GM12865 (cell line): Measurements from ENCODE around the gene AGTPBP1.

Experiments used
- DNase-seq: peaks from one replicate; pipeline ENCODE4 v3.0.0; 2010; ENCODE audit warnings: low read depth
- H3K4me3 ChIP-seq: 2 replicates; pipeline ENCODE4 v1.5.1; 2011; ENCODE audit warnings: mild to moderate bottlenecking, low read depth, low read length, control low read depth
- TF ChIP-seq, protein P1 (sequence below): IDR thresholded peaks from 2 replicates; pipeline ENCODE4 v1.5.1; 2011; ENCODE audit warnings: low read length, control low read depth, low read depth, inconsistent platforms; ENCODE audit not compliant: insufficient read depth; ENCODE audit errors: missing control alignments

The AGTPBP1 gene

DNA sequence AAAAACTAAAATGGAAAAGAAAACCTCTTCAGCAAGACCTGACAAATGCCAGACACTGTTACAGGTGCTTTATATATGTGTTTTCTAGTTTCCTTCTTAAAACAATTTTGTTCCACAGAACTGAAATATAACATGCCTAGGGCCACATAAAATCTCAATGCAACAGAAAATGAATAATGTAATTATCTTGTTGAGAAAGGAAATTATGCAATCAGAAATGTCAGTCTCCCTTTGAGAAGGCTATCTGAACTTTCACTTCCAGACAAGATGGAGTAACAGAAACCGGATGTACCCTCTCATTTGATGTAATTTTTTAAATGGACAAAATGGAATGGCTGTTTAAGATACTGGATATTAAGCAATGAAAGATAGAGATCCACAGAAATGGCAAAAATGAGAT is 79.2 kb downstream of the AGTPBP1 start:
- H3K4me3 ChIP-seq, result no peak overlapping the region
- TF ChIP-seq, protein P1, sequence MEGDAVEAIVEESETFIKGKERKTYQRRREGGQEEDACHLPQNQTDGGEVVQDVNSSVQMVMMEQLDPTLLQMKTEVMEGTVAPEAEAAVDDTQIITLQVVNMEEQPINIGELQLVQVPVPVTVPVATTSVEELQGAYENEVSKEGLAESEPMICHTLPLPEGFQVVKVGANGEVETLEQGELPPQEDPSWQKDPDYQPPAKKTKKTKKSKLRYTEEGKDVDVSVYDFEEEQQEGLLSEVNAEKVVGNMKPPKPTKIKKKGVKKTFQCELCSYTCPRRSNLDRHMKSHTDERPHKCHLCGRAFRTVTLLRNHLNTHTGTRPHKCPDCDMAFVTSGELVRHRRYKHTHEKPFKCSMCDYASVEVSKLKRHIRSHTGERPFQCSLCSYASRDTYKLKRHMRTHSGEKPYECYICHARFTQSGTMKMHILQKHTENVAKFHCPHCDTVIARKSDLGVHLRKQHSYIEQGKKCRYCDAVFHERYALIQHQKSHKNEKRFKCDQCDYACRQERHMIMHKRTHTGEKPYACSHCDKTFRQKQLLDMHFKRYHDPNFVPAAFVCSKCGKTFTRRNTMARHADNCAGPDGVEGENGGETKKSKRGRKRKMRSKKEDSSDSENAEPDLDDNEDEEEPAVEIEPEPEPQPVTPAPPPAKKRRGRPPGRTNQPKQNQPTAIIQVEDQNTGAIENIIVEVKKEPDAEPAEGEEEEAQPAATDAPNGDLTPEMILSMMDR, result no peak
- DNase-seq, result no peak

DNA sequence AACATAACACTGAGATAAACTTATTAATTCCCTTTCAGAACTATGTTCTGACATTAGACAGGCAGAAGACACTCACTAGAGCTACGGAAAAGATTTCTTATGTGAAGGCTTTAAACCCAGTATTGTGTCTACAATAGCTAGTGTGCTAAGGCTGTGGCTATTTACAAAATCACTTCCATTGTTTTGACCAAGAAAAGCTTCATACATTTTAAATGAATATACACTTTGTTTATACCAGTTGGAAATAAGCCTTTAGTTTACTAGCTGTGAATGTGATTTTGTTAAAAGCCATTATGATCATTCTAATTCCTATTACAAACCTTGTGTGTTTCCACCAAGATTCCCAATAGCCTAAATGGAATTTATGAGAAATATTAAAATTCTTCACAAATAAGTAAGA is 83.0 kb downstream of the AGTPBP1 start:
- TF ChIP-seq, protein P1, result no peak
- H3K4me3 ChIP-seq, result no peak overlapping the region
- DNase-seq, result no peak

DNA sequence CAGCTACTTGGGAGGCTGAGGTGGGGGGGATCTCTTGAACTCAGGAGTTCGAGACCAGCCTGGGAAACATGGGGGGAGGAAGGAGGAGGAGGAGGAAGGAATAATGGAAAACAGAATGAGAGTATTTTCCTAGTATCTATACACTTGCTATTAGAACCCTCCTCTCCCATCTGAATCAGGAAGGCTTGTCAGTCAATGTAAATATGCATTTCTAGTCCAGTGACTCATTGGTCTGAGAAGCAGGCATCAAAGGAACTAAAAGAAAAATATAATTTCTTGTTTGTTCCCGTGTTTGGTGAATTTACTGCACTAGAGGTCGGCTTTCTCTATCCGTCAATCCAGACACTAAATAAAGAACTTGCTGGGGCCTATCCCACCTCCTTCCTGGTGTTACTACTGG is 88.6 kb downstream of the AGTPBP1 start:
- no peak overlapping the region for H3K4me3 ChIP-seq
- TF ChIP-seq, protein P1, result no peak
- DNase-seq, result no peak

DNA sequence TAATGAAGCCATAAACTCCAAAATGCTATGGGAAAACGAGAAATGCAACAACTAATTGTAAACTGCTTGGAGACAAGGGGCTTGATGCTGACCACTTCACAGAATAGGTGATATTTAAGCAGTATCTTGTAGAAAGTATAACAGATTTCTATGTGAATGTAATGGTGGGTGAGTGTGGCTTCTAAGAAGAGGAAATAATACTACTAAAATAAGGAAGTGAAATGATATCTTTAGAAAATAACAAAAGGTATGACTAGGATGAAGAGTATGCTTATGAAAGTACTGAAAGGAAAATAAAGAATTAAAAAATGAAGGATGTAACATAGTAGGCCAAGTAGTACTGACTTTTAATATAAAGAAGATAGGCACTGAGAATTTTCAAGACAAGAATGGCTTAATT is 94.2 kb downstream of the AGTPBP1 start:
- peak; percentile 13 for DNase-seq
- no peak overlapping the region for H3K4me3 ChIP-seq
- TF ChIP-seq, protein P1, result no peak

DNA sequence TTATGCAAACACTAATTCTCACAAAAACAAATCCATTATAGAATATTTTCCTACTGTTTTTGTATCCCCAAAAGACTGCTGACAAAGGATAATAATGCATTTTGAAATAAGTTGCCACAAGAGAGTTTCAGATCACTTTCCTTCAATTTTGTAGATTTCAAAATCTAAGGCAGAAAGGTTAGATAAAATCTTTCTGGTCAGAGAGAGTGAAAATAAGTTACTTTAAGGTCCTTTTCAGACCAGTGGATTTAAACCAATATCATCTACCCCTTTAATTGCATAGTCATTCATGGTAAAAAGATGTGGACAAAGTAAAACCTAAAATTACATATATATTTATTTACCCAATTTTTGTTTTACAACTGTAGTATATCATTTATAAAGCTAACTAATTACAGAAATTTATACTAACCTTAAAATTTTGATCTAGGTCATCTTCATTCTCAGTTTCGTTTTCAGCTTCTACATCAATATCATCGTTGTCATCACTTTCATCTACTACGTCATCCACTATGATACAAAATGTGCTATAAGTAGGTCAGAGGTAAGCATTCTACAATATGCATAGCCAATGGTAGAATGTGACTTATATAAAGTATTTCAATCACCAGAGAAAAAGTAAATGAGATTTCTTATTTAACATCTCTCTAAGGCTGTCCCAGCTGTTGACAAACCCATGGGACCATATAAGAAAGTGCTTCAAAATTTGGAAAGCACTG is 95.7 kb downstream of the AGTPBP1 start:
- H3K4me3 ChIP-seq, result no peak overlapping the region

DNA sequence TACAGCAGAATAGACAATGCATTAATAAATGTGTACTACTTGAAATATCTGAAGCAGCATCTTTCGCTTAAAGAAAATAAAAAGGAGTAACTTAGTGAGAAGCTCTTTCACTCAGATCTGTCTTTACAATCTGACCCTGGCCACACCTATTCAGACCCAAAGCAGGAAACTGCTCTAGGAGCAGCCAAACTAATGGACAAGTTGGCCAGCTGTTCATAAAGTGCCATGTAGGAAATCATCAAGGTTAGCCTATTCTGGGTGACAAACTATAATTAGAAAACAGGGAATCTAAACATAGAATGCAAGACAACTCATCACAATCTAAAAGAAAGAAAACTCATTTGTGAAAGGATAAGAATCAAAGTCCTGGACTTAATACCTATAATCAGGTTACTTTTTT is 101.3 kb downstream of the AGTPBP1 start:
- TF ChIP-seq, protein P1, result no peak
- no peak overlapping the region for H3K4me3 ChIP-seq
- no peak for DNase-seq

More for the DNA sequence above, 95.7 kb downstream of the AGTPBP1 start:
- TF ChIP-seq, protein P1, result no peak
- DNase-seq, result no peak

DNA sequence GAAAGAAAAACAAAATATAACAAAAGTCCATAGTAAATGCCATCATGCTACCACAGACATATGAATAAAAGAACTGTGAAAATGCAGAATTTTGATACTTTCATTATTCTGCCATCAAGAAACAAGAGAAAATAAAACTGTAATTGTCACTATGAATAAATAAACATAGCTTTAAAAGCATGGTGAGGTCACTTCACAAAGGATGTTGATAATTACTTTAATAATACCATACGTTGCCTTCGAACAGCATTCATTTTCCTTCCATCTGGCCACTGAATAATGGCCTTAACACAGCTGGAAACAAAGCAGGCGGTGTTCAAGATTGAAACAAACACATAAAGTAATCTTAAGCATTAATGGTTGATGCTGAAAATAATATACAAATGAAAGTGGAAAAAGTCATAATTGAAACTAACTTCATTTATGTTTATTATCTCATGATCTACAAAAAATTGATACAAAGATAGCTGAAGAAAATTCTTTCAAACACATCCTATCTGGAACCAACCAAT is 102.0 kb downstream of the AGTPBP1 start:
- no peak for DNase-seq
- TF ChIP-seq, protein P1, result no peak
- no peak overlapping the region for H3K4me3 ChIP-seq
